ENCODE results near the gene PPP6R2.

Gene PPP6R2

DNA sequence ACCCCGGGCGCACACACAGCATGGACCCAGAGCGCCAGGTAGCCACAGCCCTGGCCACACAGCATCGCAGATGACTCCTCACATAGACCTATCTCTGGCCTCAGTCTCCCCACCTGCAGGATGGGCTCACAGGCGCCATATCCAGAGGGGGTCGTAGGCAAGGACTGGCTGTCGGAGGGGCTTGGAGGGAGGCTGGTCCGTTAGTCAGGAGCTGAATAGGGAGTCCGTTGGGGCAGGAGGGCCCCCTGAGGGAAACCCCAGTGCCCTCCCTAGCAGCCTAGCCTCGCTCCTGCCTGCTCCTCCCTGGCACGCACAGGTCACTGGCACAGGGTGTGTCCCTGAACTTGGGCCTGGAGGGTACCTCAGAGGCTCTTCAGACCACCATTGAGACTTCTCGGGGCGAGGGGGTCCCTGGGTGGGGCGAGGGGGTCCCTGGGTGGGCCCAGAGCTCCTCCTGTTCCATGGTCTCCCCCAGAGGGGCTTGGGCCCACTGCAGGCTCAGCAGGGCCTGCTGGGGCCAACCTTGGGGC lies 37.7 kb upstream of the PPP6R2 start:
- no peak for ATAC-seq
- DNase-seq: no peak

DNA sequence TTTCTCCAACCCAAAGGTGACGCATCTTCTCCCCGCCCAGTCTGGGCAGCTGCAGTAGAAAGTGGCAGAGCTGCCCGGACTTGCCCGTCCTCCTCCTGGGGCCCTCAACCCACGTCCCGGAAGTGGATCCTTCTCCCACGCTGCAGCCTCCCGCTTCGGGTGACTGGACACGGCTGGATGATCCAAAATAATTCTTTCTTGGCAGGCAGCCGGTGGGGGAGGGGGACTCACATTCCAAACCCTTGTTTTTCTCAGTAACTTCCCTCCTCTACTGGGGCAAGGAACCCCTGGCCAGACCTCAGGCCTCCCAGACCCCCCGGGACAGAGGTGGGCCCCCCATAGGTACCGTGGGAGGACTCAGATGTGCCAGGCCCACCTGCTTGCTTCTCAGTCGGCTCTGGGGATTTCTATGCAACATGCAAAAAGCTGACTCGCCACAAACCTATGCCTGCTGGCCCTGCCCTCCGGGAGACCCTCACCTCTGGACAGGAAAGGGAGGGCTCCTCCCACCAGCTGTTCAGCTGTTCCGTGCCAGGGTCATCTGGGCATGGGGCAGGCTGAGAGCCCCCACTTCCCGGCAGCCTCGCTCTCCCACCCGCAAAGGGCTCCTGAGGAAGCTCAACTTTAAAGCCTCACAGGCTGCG lies 37.1 kb upstream of the PPP6R2 start:
- peak; percentile 35 for DNase-seq

DNA sequence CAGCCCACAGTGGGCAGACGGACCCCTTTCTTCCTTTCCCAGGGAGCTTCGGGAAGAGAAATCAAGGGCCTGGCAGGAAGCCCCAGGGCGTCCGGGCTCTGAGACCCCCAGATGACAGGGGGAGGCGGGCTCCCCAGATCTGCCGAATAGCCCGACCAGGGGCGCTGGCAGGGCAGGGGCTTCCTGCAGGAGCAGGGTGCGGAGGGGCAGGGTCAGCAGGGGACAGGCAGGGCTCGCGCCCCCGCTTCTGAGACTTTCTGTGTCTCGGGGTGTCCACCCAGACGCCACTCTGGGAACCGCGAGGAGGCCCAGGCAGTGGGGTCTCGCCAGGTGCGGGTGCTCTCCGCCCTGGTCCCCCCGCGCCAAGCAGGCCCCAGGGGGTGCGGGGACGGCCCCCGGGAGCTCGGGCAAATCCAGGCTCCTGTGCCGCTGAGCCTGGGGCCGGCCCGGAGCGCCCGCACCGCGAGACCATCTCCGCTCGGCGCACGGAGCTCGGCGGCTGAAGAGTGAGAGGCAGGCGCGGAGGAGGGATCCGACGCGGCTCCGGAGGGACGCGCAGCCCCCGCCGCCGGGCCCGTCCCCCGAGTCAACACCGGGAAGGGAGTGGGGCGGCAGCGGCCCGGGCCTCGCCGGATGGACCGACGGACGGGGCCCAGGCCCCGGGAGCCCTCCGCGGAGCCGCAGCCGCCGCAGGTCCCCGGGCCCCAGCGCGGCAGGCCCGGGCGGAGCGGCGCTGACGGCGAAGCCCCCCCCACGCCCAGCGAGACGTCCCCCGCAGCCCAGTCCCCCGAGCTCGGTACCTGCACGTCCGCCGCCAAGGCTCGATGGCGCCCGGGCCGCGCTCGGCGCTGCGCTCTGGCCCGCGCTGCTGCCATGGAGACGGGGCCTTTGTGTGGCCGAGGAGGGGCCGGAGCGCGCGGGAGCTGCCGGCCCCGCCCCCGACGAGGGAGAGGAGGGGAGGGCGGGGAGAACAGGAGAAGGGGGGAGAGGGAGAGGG lies 36.1 kb upstream of the PPP6R2 start, which contains the start of gene PLXNB2:
PLXNB2 (minus strand) TSS at position 894 of the 997 bp plus-strand sequence. CDS start 17,062 bp downstream, outside the sequence.
- DNase-seq (peak; percentile 55), ATAC-seq (peak; percentile 37)

More for the DNA sequence above, 37.1 kb upstream of the PPP6R2 start:
- ATAC-seq: no peak

DNA sequence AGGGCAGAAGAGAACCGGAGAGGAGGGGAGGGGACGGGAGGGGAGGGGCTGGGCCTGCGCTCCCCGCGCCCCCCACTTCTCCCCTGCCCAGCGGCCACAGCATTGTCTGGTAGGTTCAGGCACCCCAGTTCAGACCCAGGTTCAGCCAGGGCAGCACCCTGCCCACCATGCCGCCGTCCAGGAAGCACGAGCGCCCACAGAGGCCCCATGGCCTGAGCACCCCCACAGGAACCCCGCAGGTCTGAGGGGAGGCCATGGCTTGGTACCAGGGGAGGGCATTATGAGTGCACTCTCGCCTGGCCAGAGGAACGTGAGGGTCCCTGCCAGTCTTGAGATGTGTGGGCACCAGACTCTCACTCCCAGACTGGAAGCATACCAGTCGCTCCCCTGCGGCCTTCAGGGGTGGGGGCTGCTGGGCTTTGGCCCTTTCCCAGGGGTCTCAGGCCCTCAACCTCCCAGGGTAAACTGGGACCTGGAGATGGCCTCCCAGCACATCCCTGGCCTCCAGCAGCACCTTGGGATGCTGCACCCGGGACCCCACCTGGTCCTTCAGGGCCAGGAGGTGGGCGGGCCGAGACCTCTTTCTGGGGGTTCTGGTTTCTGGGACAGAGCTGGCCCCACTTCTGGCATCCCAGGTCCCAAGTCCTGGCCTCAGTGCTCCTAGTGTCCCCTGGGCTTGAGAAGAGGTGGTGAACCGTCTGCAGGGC lies 35.1 kb upstream of the PPP6R2 start:
- DNase-seq (no peak), ATAC-seq (no peak)

DNA sequence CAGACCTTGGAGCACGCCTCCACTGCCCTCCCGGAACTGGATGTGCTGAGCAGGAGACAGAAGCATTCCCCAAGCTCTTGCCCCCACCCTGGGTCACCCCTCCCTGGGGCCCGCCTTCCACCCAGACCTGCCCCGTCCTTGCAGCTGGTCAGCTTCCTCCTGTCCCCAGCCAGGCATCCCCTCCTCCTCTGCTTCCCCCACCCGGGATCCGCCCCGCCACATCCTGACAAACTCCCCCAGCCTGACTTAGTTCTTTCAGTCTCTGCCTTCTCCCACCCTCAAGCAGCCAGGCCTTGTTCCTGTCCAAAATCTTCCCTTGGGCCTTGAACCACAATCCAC lies 34.6 kb upstream of the PPP6R2 start:
- no peak for ATAC-seq
- no peak for DNase-seq

DNA sequence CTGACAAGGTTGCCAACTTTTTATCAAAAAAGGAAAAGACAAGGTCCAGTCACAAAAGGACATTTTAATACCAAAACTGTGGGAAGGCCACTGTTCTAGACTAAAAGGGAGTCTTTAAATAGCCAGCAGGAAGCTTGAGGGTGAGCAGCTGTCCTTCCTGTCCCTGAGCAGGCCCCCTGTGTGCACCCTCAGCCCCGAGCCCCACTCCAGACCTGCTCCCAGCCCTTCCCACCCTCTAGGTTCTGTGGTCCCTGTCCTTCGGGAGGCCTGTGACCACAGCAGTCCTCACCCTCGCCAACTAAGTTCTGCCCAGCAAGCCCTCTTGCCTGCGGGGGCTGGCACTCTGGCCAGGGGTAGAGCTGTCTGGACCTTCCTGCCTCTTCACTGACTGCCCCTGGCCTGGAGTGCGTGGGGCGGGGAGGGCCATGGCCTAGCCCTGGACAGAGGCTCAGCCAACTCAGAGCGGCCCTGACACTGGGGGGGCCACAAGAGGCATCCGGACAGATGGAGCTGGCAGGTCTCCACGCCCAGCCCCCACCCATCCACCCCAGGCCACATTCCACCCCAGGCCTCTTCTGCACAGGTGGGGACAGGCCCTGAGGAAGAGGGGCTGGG lies 34.0 kb upstream of the PPP6R2 start:
- ATAC-seq (no peak), DNase-seq (no peak)

DNA sequence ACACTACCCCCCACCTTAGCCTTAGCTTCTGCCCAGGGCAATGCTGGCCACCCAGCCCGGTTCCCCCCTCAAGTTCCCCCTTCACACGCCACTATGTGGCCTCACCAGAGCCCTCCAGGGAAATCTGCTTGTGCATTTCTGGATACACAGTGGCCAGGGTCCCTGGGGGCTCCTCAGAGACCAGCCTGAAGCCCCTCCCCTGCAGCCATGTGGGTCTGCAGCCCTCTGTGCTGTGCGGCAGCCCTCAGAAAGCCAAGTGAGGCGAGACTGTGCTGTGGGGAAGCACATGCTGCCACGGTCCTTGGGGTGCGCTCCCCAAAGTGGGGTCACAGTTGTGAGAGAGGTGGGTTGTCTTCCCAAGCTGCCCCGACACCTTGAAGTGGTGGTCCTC lies 33.5 kb upstream of the PPP6R2 start:
- no peak for ATAC-seq
- no peak for DNase-seq

DNA sequence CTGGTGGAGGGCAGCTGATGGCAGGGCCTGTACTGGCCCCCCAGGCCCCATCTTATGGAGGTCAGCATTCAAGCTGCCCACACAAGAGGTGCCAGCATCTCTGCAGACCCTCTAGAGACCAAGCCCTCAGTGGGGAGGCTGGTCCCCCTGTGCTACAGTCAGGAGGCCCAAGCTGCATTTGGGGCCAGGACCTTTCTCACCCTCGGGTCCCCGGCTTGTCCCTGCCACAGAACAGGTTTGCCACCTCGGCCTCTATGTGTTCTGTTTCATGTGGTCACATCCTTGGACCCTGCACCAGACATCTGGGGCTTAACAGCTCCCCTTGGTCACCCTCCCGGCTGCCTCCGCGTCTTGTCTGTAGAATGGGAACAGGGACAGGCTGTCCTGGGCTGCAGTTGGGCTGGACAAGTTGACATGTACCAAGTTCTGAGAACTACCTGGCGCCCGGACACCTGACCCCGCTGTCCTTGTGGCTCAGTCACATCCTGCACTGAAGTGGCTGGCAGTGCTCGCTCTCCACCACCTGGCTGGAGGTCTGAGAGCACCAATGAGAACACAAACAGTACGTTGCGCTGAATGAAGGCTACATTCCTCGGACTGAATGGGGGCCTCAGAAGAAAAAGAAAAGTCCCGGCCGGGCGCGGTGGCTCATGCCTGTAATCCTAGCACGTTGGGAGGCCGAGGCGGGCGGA lies 33.0 kb upstream of the PPP6R2 start:
- DNase-seq (no peak), ATAC-seq (no peak)

DNA sequence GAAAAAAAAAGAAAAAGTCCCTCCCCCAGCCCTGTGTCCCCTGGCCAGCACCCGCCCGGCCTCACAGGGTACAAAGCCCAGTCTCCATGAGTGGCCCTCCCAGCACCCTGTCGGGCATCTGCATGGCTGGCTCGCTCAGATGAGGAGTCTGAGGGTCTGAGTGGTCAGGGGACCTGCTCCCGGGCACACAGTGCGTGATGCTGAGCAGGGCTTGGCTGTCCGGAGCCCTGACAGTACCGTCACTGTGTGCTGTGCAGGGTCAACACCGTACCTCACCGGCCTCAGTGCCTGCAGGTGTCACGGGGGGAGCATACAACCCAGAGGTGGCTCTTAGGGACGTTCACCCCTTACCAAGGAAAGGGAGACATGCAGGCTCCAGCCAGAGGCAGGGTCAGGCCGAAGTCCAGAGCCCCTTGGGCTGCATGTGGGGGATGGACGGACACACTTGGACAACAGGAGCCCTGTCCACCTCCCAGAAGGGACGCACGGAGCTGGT lies 32.1 kb upstream of the PPP6R2 start:
- ATAC-seq (no peak), DNase-seq (no peak)

DNA sequence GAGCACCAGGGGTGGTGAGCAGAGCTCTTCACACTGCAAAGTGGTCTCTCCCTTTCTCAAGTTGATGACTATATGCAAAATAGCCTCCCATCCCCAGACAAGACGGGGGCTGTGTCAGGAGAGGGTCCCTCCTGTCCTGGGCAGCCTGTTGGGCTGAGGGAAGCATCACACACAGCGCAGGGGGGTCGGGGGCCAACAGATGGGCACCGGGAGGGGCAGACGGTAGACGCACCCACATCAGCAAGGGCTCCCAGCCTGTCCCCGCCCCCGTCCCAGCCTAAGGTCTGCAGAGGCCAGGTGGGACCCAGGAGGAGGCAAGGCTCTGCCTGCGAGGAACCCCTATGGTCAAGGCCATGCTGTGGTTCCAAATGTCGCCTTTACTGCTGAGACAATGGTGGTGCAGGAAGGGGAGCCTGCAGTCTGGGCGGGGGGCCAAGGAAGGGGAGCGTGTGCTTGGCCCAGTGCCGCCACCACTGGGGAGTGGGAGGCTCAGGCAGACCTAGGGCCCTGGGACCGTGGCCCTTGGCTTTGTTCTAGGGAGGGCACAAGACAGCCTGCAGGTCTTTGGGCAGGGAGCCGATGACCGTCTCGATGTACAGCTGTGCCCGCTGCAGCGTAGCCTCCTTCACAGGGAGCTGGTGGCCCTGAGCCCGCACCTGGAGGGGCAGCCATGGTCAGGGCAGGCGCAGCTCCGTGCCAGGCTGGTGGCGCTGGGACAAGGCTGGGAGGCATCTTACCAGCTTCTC lies 31.3 kb upstream of the PPP6R2 start:
- DNase-seq (no peak), ATAC-seq (no peak)

DNA sequence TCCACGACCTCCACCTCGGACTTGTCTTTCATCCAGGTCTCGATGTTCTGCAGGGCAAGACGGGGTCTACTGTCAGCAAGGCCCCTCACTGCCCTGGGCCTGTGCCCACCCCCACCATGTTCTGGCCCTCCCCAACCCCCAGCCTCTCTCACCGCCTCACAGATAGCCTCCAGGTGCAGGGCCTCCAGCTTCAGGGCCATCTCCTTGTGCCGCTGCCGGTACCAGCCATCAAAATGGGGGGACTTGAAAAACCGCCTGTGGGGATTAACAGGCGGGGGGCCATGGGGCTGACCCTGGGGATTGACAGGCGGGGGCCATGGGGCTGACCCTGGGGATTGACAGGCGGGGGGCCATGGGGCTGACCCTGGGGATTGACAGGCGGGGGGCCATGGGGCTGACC lies 30.8 kb upstream of the PPP6R2 start:
- ATAC-seq (no peak), DNase-seq (no peak)

DNA sequence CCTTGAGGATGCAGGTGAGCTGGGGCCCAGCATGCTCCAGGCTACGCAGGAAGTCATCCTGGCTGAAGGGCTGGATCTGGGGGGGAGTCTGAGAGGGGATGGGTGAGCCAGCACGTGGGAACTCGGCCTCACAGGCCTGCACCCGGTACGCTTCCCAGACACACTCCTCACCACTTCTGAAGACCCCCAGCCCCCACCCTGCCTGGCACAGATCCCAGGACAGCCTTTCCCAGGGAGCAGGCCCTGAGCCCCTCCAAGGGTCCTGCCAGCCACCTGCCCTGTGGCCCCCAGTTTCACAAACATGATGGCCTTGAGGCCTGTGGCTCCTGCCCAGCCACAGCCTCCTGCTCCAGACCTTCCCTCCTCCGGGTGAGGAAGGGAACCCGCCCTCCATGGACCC lies 30.1 kb upstream of the PPP6R2 start:
- DNase-seq (no peak), ATAC-seq (no peak)

DNA sequence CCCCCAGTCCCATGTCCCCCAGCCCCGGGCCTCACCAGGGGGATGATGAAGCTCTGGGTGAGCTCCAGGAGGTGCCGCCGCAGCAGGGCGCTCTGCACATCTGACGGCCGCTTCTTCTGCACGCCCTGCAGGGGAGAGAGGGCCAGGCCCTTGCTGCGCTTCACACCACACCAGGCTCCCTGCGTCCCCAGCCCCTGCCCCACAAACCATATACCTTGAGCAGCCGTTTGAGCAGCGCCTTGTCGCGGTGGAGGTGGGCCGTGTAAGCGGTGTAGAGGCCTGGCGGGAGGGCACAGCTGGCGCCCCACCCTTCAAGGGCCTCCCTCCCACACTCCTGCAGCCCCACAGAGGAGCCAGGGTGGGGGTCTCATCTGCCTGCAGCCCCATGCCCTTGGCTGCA lies 29.5 kb upstream of the PPP6R2 start:
- no peak for DNase-seq
- ATAC-seq: no peak

DNA sequence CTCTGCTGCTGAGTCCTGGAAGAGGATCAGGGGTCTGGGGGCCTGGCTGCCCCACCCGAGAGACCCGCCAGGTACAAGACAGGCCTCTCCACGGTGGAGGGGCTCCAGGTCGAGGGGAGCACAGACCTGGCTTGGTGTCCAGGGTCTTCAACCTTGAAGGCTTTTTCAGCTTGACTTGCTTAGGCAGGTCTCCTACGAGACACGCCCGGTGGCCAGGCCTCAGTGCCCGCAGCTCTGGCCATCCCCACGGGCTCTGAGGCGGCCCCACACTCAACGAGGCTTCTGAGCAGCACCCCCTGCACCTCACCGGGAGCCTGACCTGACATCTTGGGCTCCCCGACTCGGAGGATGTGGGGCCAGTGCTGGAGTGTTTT lies 29.1 kb upstream of the PPP6R2 start:
- DNase-seq: no peak
- no peak for ATAC-seq

DNA sequence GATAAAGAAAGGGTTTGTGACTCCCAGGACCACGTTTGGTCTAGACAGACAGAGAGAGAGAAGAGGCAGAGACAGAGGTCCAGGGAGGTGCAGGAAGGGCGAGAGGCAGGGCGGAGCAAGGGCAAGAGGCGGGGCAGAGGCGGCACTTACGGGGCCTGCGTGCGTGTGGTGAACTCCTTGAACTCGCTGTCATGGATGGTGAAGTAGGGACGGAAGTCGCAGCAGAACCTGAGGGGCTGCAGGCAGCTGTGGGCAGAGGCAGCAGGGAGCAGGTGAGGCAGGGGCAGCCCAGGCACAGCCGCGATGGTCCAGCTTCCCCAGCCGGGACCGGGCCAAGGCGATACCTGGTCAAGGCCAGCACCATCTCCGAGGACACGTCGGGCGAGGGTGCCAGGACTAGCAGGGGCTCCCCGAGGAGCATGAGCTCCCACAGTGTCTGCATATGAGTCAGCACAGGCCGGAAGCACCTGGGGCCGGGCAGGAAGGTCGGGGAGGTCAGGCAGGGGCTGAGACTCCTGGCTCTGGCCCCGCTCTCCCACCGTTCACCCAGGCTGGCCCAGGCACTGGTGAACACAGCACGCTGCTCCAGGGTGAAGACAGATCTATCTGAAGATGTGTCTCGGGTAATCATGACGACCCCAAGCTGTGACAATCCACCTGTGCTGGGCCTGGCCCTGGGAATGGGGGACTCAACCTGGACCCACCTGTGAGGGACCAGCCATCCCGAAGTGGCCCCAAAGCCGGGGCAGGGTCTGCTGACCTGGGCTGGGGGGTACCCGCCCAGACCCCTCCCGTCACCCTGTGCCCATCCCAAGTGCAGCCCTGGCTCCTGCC lies 28.5 kb upstream of the PPP6R2 start:
- peak; percentile 85 for DNase-seq
- peak; percentile 90 for ATAC-seq

DNA sequence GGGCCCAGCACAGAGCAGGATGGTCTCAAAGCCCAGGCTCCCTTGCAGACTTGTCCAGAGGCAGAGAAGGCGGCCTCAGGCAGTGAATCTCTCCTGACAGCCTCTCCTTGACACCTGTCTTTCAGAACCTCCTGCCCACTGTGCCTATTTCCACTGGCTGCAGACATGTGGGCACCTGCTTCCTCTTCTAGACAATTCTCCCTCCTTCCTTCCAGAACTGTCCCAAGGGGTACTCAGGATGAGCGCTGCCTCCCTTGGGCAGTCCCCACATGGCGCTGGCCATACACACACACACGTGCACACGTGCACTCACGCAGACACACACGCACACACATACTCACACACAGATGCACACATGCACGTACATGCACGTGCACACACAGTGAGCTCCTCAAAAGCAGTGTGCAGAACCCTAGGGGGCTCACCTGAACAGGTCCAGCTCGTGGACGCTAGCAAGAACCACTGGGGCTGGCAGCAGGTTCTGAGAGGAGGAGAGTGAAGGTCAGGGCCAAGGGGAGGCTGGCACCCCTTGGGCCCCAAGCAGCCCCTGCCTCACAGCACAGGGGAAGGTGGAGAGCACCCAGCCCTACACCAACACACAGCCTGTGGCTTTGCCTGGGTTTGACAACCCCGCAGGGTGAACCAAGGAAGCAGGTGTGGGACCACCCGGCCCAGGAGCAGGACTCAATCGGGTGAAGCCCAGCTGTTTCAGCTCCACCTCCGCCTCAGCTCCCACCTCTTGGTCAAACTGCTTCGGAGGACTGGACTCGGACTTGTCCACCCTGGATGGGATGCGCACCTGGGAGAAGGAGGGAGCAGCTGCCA lies 27.6 kb upstream of the PPP6R2 start:
- ATAC-seq (no peak), DNase-seq (no peak)

DNA sequence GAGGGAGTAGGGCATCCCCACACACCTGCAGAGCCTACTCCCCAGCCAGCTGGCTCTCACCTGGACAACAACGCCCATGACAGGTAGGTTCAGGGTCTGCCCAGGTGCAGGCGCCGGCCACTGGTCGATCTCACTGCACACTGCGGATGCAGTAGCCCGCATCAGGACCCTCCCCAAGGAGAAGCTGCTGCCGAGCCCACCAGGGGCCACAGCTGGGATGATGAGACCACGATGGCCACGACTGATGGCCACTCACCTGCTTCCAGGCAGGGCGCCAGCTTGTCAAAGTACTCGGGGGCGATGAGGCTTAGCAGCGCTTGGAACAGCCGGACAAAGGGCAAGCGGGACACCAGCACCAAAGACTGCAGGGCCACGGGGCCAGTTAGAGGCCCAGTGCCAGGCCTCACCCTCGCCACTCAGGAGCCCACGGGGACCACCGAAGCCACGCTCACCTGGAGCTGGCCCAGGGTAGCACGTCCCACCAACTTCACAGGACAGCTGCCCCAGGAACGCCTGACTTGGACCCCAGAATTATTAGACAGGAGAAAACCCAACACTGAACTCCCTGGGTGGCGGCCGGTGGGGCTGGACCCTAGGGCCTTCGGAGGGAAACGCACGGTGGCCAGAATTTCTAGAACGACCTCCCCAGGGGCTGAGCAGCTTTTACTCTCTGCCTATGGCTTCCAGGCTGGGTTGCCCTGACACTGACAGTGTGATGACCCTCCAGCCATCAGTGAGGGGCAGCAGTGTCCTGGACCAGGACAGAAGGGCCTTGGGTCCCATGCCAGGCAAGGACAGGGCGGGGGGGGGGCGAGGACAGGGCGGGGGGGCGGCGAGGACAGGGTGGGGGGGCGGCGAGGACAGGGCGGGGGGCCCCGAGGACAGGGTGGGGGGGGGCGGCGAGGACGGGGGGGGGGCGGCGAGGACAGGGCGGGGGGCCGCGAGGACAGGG lies 26.7 kb upstream of the PPP6R2 start:
- ATAC-seq (no peak), DNase-seq (no peak)

DNA sequence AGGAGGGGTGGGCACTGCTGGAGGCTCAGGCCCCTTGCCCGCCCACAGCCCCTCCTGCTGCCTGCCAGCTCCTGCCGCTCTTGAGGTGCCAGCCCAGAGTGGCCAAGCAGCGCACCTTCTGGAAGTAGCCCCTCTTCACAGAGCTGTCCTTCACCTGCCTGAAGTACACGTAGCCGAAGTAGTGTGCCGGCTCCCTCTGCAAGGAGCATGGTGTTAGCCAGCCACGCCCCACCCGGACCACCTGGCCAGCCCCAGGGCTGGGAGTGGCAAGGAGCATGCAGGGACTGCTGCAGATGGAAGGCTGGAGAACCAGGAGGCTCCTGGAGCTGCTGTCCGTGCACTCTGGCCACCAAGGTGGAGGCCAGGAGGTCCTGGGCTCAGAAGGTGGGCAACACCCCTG lies 25.9 kb upstream of the PPP6R2 start:
- ATAC-seq (no peak), DNase-seq (no peak)

Measured in stimulated activated naive CD8-positive, alpha-beta T cell treated with anti-CD3 and anti-CD28 coated beads, Interleukin-15, Interleukin-2, amounts not matched to agents 100 U/mL and 50 U/mL, for 24 hours (primary cell).